DND-41 (cell line): ENCODE data around the gene KCND3.

Experiments used
- ATAC-seq: fragments of 200-7000 bp; cut with Tn5 transposase; 3 replicates; pipeline ENCODE4 v1.9.1; 2021; ENCODE audit warnings: low read depth; ENCODE audit not compliant: insufficient read depth
- DNase-seq: peaks from one replicate; pipeline ENCODE4 v3.0.0-alpha.2; 2020
- H2AFZ ChIP-seq: 2 replicates; pipeline ENCODE4 v1.6.0; 2012; ENCODE audit warnings: low read depth, low read length
- H3K27ac ChIP-seq: 2 replicates; pipeline ENCODE4 v1.5.1; 2012; ENCODE audit warnings: low read length, inconsistent platforms
- H3K27me3 ChIP-seq: fragments of 200-600 bp; sonication (generic); 2 replicates; pipeline ENCODE4 v1.6.0; 2012; ENCODE audit warnings: low read length, mild to moderate bottlenecking, inconsistent platforms; ENCODE audit not compliant: insufficient read depth, poor library complexity
- H3K36me3 ChIP-seq: 2 replicates; pipeline ENCODE4 v1.5.1; 2012; ENCODE audit warnings: low read length, inconsistent platforms; ENCODE audit not compliant: insufficient read depth
- H3K4me1 ChIP-seq: 2 replicates; pipeline ENCODE4 v1.5.1; 2012; ENCODE audit warnings: mild to moderate bottlenecking, low read length; ENCODE audit not compliant: insufficient read depth
- H3K4me2 ChIP-seq: 2 replicates; pipeline ENCODE4 v1.6.0; 2012; ENCODE audit warnings: mild to moderate bottlenecking, moderate library complexity, low read length, inconsistent platforms; ENCODE audit not compliant: insufficient read depth
- H3K4me3 ChIP-seq, 2 experiments: fragments of 200-600 bp in 1 of 2; shearing (Covaris generic) in 1 of 2; 2 replicates each; pipeline ENCODE4 v1.5.1; 2012 to 2016; ENCODE audit warnings: inconsistent platforms in 2 of 2, low read length in 2 of 2, mild to moderate bottlenecking in 2 of 2, low read depth in 1 of 2, moderate library complexity in 1 of 2
- H3K79me2 ChIP-seq: 2 replicates; pipeline ENCODE4 v1.6.0; 2012; ENCODE audit warnings: low read length, inconsistent platforms; ENCODE audit not compliant: insufficient read depth
- H3K9ac ChIP-seq: 2 replicates; pipeline ENCODE4 v1.6.0; 2012; ENCODE audit warnings: low read depth, mild to moderate bottlenecking, inconsistent platforms, low read length, moderate library complexity
- H3K9me3 ChIP-seq: 2 replicates; pipeline ENCODE4 v1.5.1; 2012; ENCODE audit warnings: low read length, moderate library complexity, mild to moderate bottlenecking, inconsistent platforms; ENCODE audit not compliant: insufficient read depth, severe bottlenecking
- H4K20me1 ChIP-seq: 2 replicates; pipeline ENCODE4 v1.6.0; 2012; ENCODE audit warnings: low read length; ENCODE audit not compliant: insufficient read depth
- CTCF ChIP-seq: IDR thresholded peaks from 2 replicates; pipeline ENCODE4 v1.5.1; 2012; ENCODE audit warnings: borderline replicate concordance, low read length, moderate library complexity, mild to moderate bottlenecking; ENCODE audit not compliant: poor library complexity, severe bottlenecking; ENCODE audit errors: extremely low read depth
- EZH2 ChIP-seq: IDR thresholded peaks from 3 replicates; pipeline ENCODE4 v1.6.1; 2012; ENCODE audit warnings: borderline replicate concordance, low read depth, mild to moderate bottlenecking, moderate library complexity, low read length, inconsistent platforms; ENCODE audit not compliant: severe bottlenecking

The KCND3 gene

GRCh38 chr1:111891566-111891965 is 97.9 kb downstream of the KCND3 start:
- Histone ChIP-seq H3K9ac (no peak overlapping the region), H2AFZ (no peak overlapping the region), H3K79me2 (no peaks in the 10 kb centered on the region), H3K9me3 (no peaks in the 10 kb centered on the region), H3K27ac (no peak overlapping the region), H3K4me1 (no peaks in the 10 kb centered on the region), H3K4me2 (no peak overlapping the region), H4K20me1 (no peaks in the 10 kb centered on the region), H3K36me3 (no peaks in the 10 kb centered on the region), H3K4me3 (no peak overlapping the region), H3K27me3 (peaks cover 22% of the 10 kb centered on the region)
- TF ChIP-seq EZH2 (no peak), CTCF (no peak)
- ATAC-seq (no peak), DNase-seq (no peak)

GRCh38 chr1:111888740-111889376 is 100.6 kb downstream of the KCND3 start:
- Histone ChIP-seq H2AFZ (no peak overlapping the region), H3K27me3 (peaks cover 25% of the 10 kb centered on the region), H3K36me3 (no peaks in the 10 kb centered on the region), H3K4me1 (no peaks in the 10 kb centered on the region), H3K79me2 (no peaks in the 10 kb centered on the region), H3K9me3 (no peaks in the 10 kb centered on the region), H3K27ac (no peak overlapping the region), H4K20me1 (no peaks in the 10 kb centered on the region), H3K9ac (no peak overlapping the region), H3K4me3 (no peak overlapping the region), H3K4me2 (no peak overlapping the region)
- DNase-seq (no peak), ATAC-seq (no peak)
- TF ChIP-seq CTCF (no peak), EZH2 (no peak)

- no peak overlapping the region for H2AFZ ChIP-seq
- H3K4me1 ChIP-seq, result no peaks in the 10 kb centered on the region
- TF ChIP-seq EZH2 (no peak), CTCF (no peak)
- H4K20me1 ChIP-seq, result no peaks in the 10 kb centered on the region
- no peak overlapping the region for H3K27ac ChIP-seq
- no peak overlapping the region for H3K4me3 ChIP-seq
- H3K4me2 ChIP-seq, result no peak overlapping the region
- no peaks in the 10 kb centered on the region for H3K79me2 ChIP-seq
- H3K36me3 ChIP-seq, result no peaks in the 10 kb centered on the region
- ATAC-seq (no peak), DNase-seq (no peak)
- peaks cover 27% of the 10 kb centered on the region for H3K27me3 ChIP-seq
- H3K9me3 ChIP-seq, result no peaks in the 10 kb centered on the region
- H3K9ac ChIP-seq, result no peak overlapping the region
Measured at GRCh38 chr1:111887875-111888274, 101.6 kb downstream of the KCND3 start.

- Histone ChIP-seq H3K4me1 (no peaks in the 10 kb centered on the region), H3K79me2 (no peaks in the 10 kb centered on the region), H3K27me3 (peaks cover 23% of the 10 kb centered on the region), H2AFZ (no peak overlapping the region), H3K36me3 (no peaks in the 10 kb centered on the region), H3K4me2 (no peak overlapping the region), H4K20me1 (no peaks in the 10 kb centered on the region), H3K9me3 (no peaks in the 10 kb centered on the region), H3K4me3 (no peak overlapping the region), H3K27ac (no peak overlapping the region), H3K9ac (no peak overlapping the region)
- TF ChIP-seq CTCF, result no peak
- TF ChIP-seq EZH2, result no peak
- no peak for DNase-seq
- ATAC-seq, result no peak
Measured at GRCh38 chr1:111887385-111887784, 102.1 kb downstream of the KCND3 start.
